H1 (cell line): ENCODE results near the gene DLG1. TPM values are rescaled to one million over a fixed set of nuclear protein-coding genes. Genes with fewer than 3 reads are reported as not detected.

ENCODE experiments used
- CTCF ChIA-PET: fragments of 300-600 bp; sonication (Branson Sonifier 250); formaldehyde crosslinking; loops from one replicate; lab custom pipeline; 2021; ENCODE audit not compliant: partially characterized antibody; lab: Charles Lee
- POLR2A ChIA-PET: fragments of 300-600 bp; sonication (Branson Sonifier 250); formaldehyde crosslinking; loops from one replicate; lab custom pipeline; 2021; ENCODE audit warnings: inconsistent platforms; ENCODE audit not compliant: partially characterized antibody; lab: Charles Lee
- DNase-seq, 2 experiments: peaks; one replicate each; pipeline versions ENCODE4 v3.0.0 to v3.0.0-alpha.2; 2010 to 2022; ENCODE audit warnings: low spot score in 2 of 2, low read depth in 1 of 2, mixed read lengths in 1 of 2
- FAIRE-seq: peaks from 2 replicates; lab custom pipeline; 2011; peaks lifted over from hg19 to GRCh38; lab: Jason Lieb, UNC
- H2AFZ ChIP-seq: 2 replicates; pipeline ENCODE4 v1.8.1; 2012; ENCODE audit warnings: low read length, inconsistent platforms
- H2AK5ac ChIP-seq: 2 replicates; pipeline ENCODE4 v1.6.1; 2013; ENCODE audit warnings: low read depth, low read length
- H2BK120ac ChIP-seq: replicated peaks from 2 replicates; pipeline ENCODE3; 2013; ENCODE audit warnings: low read depth, low read length, inconsistent platforms
- H2BK12ac ChIP-seq: 2 replicates; pipeline ENCODE4 v1.6.1; 2013; ENCODE audit warnings: low read depth, low read length
- H2BK15ac ChIP-seq: 2 replicates; pipeline ENCODE4 v1.6.1; 2013; ENCODE audit warnings: low read length
- H2BK20ac ChIP-seq: 2 replicates; pipeline ENCODE4 v1.6.1; 2013; ENCODE audit warnings: low read length
- H2BK5ac ChIP-seq: 2 replicates; pipeline ENCODE4 v1.6.1; 2013; ENCODE audit warnings: low read depth, low read length
- H3K14ac ChIP-seq: 2 replicates; pipeline ENCODE4 v1.6.1; 2013; ENCODE audit warnings: inconsistent platforms; ENCODE audit not compliant: insufficient read length
- H3K18ac ChIP-seq: 2 replicates; pipeline ENCODE4 v1.6.1; 2013; ENCODE audit warnings: low read length; ENCODE audit errors: extremely low read depth
- H3K23ac ChIP-seq: 2 replicates; pipeline ENCODE4 v1.6.1; 2013; ENCODE audit warnings: inconsistent platforms; ENCODE audit not compliant: insufficient read length
- H3K23me2 ChIP-seq: 2 replicates; pipeline ENCODE4 v1.6.1; 2013; ENCODE audit warnings: low read depth, low read length
- H3K27ac ChIP-seq: 2 replicates; pipeline ENCODE4 v1.6.1; 2011; ENCODE audit warnings: low read depth, low read length, inconsistent platforms
- H3K27me3 ChIP-seq, 4 experiments: replicated peaks in 1 of 4; 1 replicate in 1 of 4; 2 replicates in 3 of 4; pipeline versions ENCODE4 v1.6.1 to v1.8.1; 2011 to 2013; ENCODE audit warnings: low read length in 3 of 4, mild to moderate bottlenecking in 3 of 4, inconsistent platforms in 2 of 4, mixed read lengths in 2 of 4, moderate library complexity in 1 of 4; ENCODE audit not compliant: control insufficient read depth in 3 of 4, insufficient read depth in 3 of 4; ENCODE audit errors: extremely low read depth in 1 of 4
- H3K36me3 ChIP-seq, 4 experiments: 2 replicates each; pipeline versions ENCODE4 v1.6.1 to v1.8.1; 2011 to 2013; ENCODE audit warnings: mild to moderate bottlenecking in 4 of 4, low read length in 3 of 4, moderate library complexity in 2 of 4, control low read depth in 1 of 4, inconsistent platforms in 1 of 4; ENCODE audit not compliant: insufficient read depth in 4 of 4, control insufficient read depth in 2 of 4
- H3K4ac ChIP-seq: replicated peaks from 2 replicates; pipeline ENCODE3; 2013; ENCODE audit warnings: low read length, low read depth, mixed read lengths, inconsistent platforms; ENCODE audit not compliant: insufficient read length
- H3K4me1 ChIP-seq, 4 experiments: replicated peaks in 1 of 4; 1 replicate in 1 of 4; 2 replicates in 3 of 4; pipeline versions ENCODE4 v1.6.1 to v1.8.1; 2011 to 2013; ENCODE audit warnings: low read length in 3 of 4, inconsistent platforms in 2 of 4, mixed read lengths in 1 of 4; ENCODE audit not compliant: insufficient read depth in 4 of 4, control insufficient read depth in 3 of 4
- H3K4me2 ChIP-seq, 2 experiments: 2 replicates each; pipeline versions ENCODE4 v1.6.1 to v1.8.1; 2011 to 2013; ENCODE audit warnings: low read depth in 2 of 2, low read length in 2 of 2, control low read depth in 1 of 2, inconsistent platforms in 1 of 2, mild to moderate bottlenecking in 1 of 2; ENCODE audit not compliant: insufficient read depth in 1 of 2
- H3K4me3 ChIP-seq, 4 experiments: fragments of 200-600, 300-600 bp in 1 of 4; sonication (generic), shearing (Covaris generic), sonication (Bioruptor Twin) in 1 of 4; 2 replicates each; pipeline versions ENCODE4 v1.5.1 to v1.8.1; 2011 to 2016; ENCODE audit warnings: low read length in 4 of 4, low read depth in 3 of 4, control low read depth in 2 of 4, inconsistent platforms in 2 of 4, mild to moderate bottlenecking in 2 of 4, mixed read lengths in 1 of 4, moderate library complexity in 1 of 4; ENCODE audit not compliant: insufficient read depth in 2 of 4; ENCODE audit errors: extremely low read depth in 1 of 4
- H3K56ac ChIP-seq: replicated peaks from 2 replicates; pipeline ENCODE3; 2013; ENCODE audit warnings: low read depth, mild to moderate bottlenecking, mixed read lengths, low read length, inconsistent platforms; ENCODE audit not compliant: insufficient read length
- H3K79me1 ChIP-seq: 2 replicates; pipeline ENCODE4 v1.6.1; 2013; ENCODE audit warnings: low read depth, low read length, control low read depth
- H3K79me2 ChIP-seq, 2 experiments: 2 replicates each; pipeline versions ENCODE4 v1.6.1 to v1.8.1; 2012 to 2013; ENCODE audit warnings: low read length in 2 of 2, mild to moderate bottlenecking in 2 of 2, inconsistent platforms in 1 of 2; ENCODE audit not compliant: insufficient read depth in 2 of 2, control insufficient read depth in 1 of 2
- H3K9ac ChIP-seq, 4 experiments: replicated peaks in 1 of 4; 1 replicate in 1 of 4; 2 replicates in 3 of 4; pipeline versions ENCODE4 v1.6.1 to v1.8.1; 2011 to 2013; ENCODE audit warnings: low read depth in 3 of 4, low read length in 3 of 4, control low read depth in 2 of 4, mild to moderate bottlenecking in 2 of 4, moderate library complexity in 2 of 4, inconsistent platforms in 1 of 4; ENCODE audit errors: extremely low read depth in 1 of 4
- H3K9me3 ChIP-seq, 2 experiments: 2 replicates each; pipeline versions ENCODE4 v1.6.1 to v1.8.1; 2012 to 2013; ENCODE audit warnings: mild to moderate bottlenecking in 2 of 2, moderate library complexity in 2 of 2, control low read depth in 1 of 2, inconsistent platforms in 1 of 2, low read depth in 1 of 2, low read length in 1 of 2, mixed read lengths in 1 of 2; ENCODE audit not compliant: insufficient read depth in 2 of 2
- H4K20me1 ChIP-seq, 2 experiments: replicated peaks in 1 of 2; 2 replicates each; pipeline versions ENCODE3 to v1.8.1; 2011 to 2013; ENCODE audit warnings: inconsistent platforms in 2 of 2, low read length in 2 of 2, mild to moderate bottlenecking in 1 of 2; ENCODE audit not compliant: insufficient read depth in 2 of 2, control insufficient read depth in 1 of 2
- H4K5ac ChIP-seq: 2 replicates; pipeline ENCODE4 v1.6.1; 2013; ENCODE audit warnings: low read length, low read depth, mixed read lengths, inconsistent platforms; ENCODE audit not compliant: insufficient read length
- H4K8ac ChIP-seq: 2 replicates; pipeline ENCODE4 v1.8.0; 2013; ENCODE audit warnings: mild to moderate bottlenecking, moderate library complexity, low read length, inconsistent platforms; ENCODE audit not compliant: insufficient read depth; ENCODE audit errors: extremely low read depth
- H4K91ac ChIP-seq: replicated peaks from 2 replicates; pipeline ENCODE3; 2013; ENCODE audit warnings: low read length, mixed read lengths, inconsistent platforms; ENCODE audit not compliant: insufficient read length
- BACH1 ChIP-seq: IDR thresholded peaks from 2 replicates; pipeline ENCODE4 v1.6.1; 2012; ENCODE audit warnings: low read length, improper control_type of control experiment
- BCL11A ChIP-seq, 2 experiments: IDR thresholded peaks; one replicate each; pipeline ENCODE4 v1.6.1; 2011; ENCODE audit warnings: low read depth in 2 of 2, low read length in 2 of 2, mild to moderate bottlenecking in 2 of 2
- CBX8 ChIP-seq: fragments of 300-800, 300-1000 bp; sonication (generic); IDR thresholded peaks from 2 replicates; pipeline ENCODE4 v1.7.1; 2016; ENCODE audit warnings: low read depth, low read length, borderline replicate concordance
- EGR1 ChIP-seq: IDR thresholded peaks from 2 replicates; pipeline ENCODE4 v1.6.1; 2011; ENCODE audit warnings: low read depth, low read length, borderline replicate concordance
- HDAC6 ChIP-seq: IDR thresholded peaks from one replicate; pipeline ENCODE4 v1.7.1; 2012; ENCODE audit warnings: low read depth, mild to moderate bottlenecking, inconsistent platforms, low read length, moderate library complexity
- KDM5A ChIP-seq: fragments of 200-600 bp; IDR thresholded peaks from 2 replicates; pipeline ENCODE4 v1.7.1; 2012; ENCODE audit warnings: mild to moderate bottlenecking, low read length, inconsistent platforms, mixed read lengths
- NANOG ChIP-seq: IDR thresholded peaks from 2 replicates; pipeline ENCODE4 v1.6.1; 2011; ENCODE audit warnings: low read length, low read depth, mild to moderate bottlenecking, inconsistent platforms; ENCODE audit not compliant: insufficient read depth, poor library complexity, severe bottlenecking
- POU5F1 ChIP-seq: IDR thresholded peaks from 2 replicates; pipeline ENCODE4 v1.6.1; 2011; ENCODE audit warnings: low read depth, mild to moderate bottlenecking, low read length, moderate library complexity
- SIRT6 ChIP-seq: IDR thresholded peaks from one replicate; pipeline ENCODE4 v1.7.1; 2012; ENCODE audit warnings: low read length, inconsistent platforms
- SP2 ChIP-seq: IDR thresholded peaks from 2 replicates; pipeline ENCODE4 v1.6.1; 2012; ENCODE audit warnings: mild to moderate bottlenecking, low read length, inconsistent platforms
- SP4 ChIP-seq: IDR thresholded peaks from 2 replicates; pipeline ENCODE4 v1.6.1; 2012; ENCODE audit warnings: low read length, inconsistent platforms
- SRF ChIP-seq: IDR thresholded peaks from 2 replicates; pipeline ENCODE4 v1.6.1; 2011; ENCODE audit warnings: mild to moderate bottlenecking, low read depth, low read length, moderate library complexity
- TAF1 ChIP-seq: IDR thresholded peaks from 2 replicates; pipeline ENCODE4 v1.6.1; 2011; ENCODE audit warnings: mild to moderate bottlenecking, low read depth, low read length
- TBP ChIP-seq: IDR thresholded peaks from 2 replicates; pipeline ENCODE4 v1.6.1; 2011; ENCODE audit warnings: low read depth, low read length, improper control_type of control experiment
- TEAD4 ChIP-seq: IDR thresholded peaks from 2 replicates; pipeline ENCODE4 v1.6.1; 2012; ENCODE audit warnings: low read depth, low read length, inconsistent platforms, mixed read lengths
- YY1 ChIP-seq: IDR thresholded peaks from 2 replicates; pipeline ENCODE4 v1.6.1; 2011; ENCODE audit warnings: low read depth, mild to moderate bottlenecking, low read length
- WGBS, 2 experiments: shearing (Covaris generic) in 1 of 2; methylation state at CpG; one replicate each; pipeline versions ENCODE4 v1.1.6 to v1.1.7; 2013 to 2015; ENCODE audit warnings: low lambda C conversion rate in 2 of 2, mixed read lengths in 2 of 2, inconsistent platforms in 1 of 2, low coverage in 1 of 2, missing lambda C conversion rate in 1 of 2; ENCODE audit not compliant: insufficient replicate concordance in 2 of 2, insufficient coverage in 1 of 2, insufficient read length in 1 of 2; ENCODE audit errors: extremely low coverage in 1 of 2, missing lambda C conversion rate in 1 of 2; 5-methylcytosine and 5-hydroxymethylcytosine counted together
- polyA plus RNA-seq, 7 experiments: library from polyadenylated mRNA; depleted of rRNA in 3 of 7; stranded (reverse) in 5 of 7; unstranded in 2 of 7; fragments of >200 nt in 5 of 7; fragments of 200-250 nt in 2 of 7; gene quantifications; 1 replicate in 5 of 7; 2 replicates in 1 of 7; 4 replicates in 1 of 7; pipeline versions ENCODE4 v1.2.1 to v1.2.3, GENCODE V29; 2011 to 2013; ENCODE audit warnings: missing spikeins in 2 of 7, mixed read lengths in 2 of 7
- total RNA-seq: library from RNA; stranded (reverse); fragmentation: NEBNext Ultra II Directional; extraction: Animal tissue kit (Norgen Biotek cat#: 25700); gene quantifications from 2 replicates; pipeline ENCODE4 v1.2.1, GENCODE V29; 2021

Gene DLG1
- total and polyA plus RNA-seq, 2 of the 8 experiments (the other 6 are each of a cell fraction or from before 2014, with no cell fraction given) = 13.4 to 78.8 TPM

DNA sequence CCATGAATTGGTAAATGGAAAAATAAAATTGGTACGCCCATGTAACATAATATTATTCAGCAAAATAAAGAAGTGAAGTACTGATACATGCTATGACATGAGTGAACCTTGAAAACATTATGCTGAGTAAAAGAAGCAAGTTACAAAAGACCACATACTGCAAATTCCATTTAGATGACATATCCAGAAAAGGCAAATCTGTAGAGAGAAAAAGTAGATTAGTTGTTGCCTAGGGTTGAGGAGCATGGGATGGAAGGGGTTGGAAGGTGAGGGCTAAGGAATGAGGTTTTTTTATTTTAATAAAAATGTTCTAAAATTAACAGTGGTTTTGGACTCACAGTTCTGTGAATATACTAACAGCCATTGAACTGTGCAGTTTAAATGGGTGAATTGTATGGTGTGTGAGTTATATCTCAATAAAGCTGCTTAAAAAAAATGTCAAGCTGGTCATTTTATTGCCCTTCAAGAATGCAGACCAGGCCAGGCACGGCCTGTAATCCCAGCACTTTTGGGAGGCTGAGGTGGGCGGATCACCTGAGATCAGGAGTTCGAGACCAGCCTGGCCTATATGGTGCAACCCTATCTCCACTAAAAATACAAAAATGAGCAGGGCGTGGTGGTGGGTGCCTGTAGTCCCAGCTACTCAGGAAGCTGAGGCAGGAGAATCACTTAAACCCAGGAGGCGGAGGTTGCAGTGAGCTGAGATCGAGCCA is 8.1 kb upstream of the DLG1 start:
- Histone ChIP-seq H3K14ac (no peak overlapping the region), H3K9me3 (no peaks in the 10 kb centered on the region), H4K20me1 (no peaks in the 10 kb centered on the region), H3K9ac (no peak overlapping the region), H3K79me2 (no peaks in the 10 kb centered on the region), H4K8ac (no peak overlapping the region), H4K91ac (no peak overlapping the region), H3K36me3 (no peaks in the 10 kb centered on the region), H3K18ac (no peak overlapping the region), H2BK15ac (no peak overlapping the region), H3K27me3 (no peaks in the 10 kb centered on the region), H2BK12ac (no peak overlapping the region), H2AK5ac (no peak overlapping the region), H2BK5ac (no peak overlapping the region), H2BK20ac (no peak overlapping the region), H4K5ac (no peak overlapping the region), H3K4me3 (no peak overlapping the region), H3K4ac (no peak overlapping the region), H3K23ac (no peak overlapping the region), H3K79me1 (no peaks in the 10 kb centered on the region), H3K4me1 (peaks cover 0 to 7% (median 4%) of the 10 kb centered on the region in 4 experiments; a peak in 4 of 7 replicates), H3K27ac (no peak overlapping the region), H3K23me2 (no peaks in the 10 kb centered on the region), H2BK120ac (no peak overlapping the region), H3K4me2 (no peak overlapping the region), H3K56ac (no peak overlapping the region), H2AFZ (no peak overlapping the region)
- no peak for DNase-seq
- no peak for FAIRE-seq
- 91% methylated on average over 7 of the region's 7 CpGs; no CpG with 5 or more reads in 1 of the 2 experiments for WGBS, 2 experiments
- ChIA-PET CTCF (interaction anchor here (1.6 kb wide), 1 partner anchor 195 kb away, joined by 3 read pairs; no protein-coding TSS in a partner anchor), POLR2A (no interaction called here)
- no peak for TF ChIP-seq SIRT6
- TF ChIP-seq POU5F1 = no peak
- TF ChIP-seq EGR1 = no peak
- no peak for TF ChIP-seq CBX8
- no peak for TF ChIP-seq SRF
- no peak for TF ChIP-seq TEAD4
- no peak for TF ChIP-seq BACH1
- no peak for TF ChIP-seq YY1
- no peak for TF ChIP-seq SP2
- TF ChIP-seq HDAC6 = no peak
- no peak for TF ChIP-seq TAF1
- no peak for TF ChIP-seq KDM5A
- TF ChIP-seq BCL11A (IDR thresholded peaks at IDR 0.05; ENCODE audit: low read depth in 2 of 2, low read length in 2 of 2) = no peak
- no peak for TF ChIP-seq TBP
- no peak for TF ChIP-seq SP4
- TF ChIP-seq NANOG = no peak
